Stimulated activated CD8-positive, alpha-beta memory T cell treated with anti-CD3 and anti-CD28 coated beads, Interleukin-2, amount 100 ng/mL, for 1 hour (primary cell): Measurements from ENCODE around the gene ITPR1.
A peak's percentile ranks its signal among the peaks of the same experiment; 100 is the strongest.

ENCODE experiments used
- DNase-seq, 2 donors: peaks; one replicate each; pipeline ENCODE4 v3.0.0-alpha.2; 2020; ENCODE audit warnings: low read depth in 2 of 2

The ITPR1 gene

GRCh38 chr3:4852780-4853748 lies 359.9 kb downstream of the ITPR1 start:
- DNase-seq: no peak

GRCh38 chr3:4853749-4854140 lies 360.6 kb downstream of the ITPR1 start:
- no peak for DNase-seq

GRCh38 chr3:4855676-4856075 lies 362.5 kb downstream of the ITPR1 start:
- no peak for DNase-seq

GRCh38 chr3:4856136-4856535 lies 363.0 kb downstream of the ITPR1 start:
- DNase-seq: no peak

GRCh38 chr3:4856564-4856963 lies 363.4 kb downstream of the ITPR1 start:
- no peak for DNase-seq

GRCh38 chr3:4856986-4857385 lies 363.8 kb downstream of the ITPR1 start:
- no peak for DNase-seq

GRCh38 chr3:4859788-4860187 lies 366.6 kb downstream of the ITPR1 start:
- no peak for DNase-seq

- no peak for DNase-seq
Measured at GRCh38 chr3:4862973-4863372, 369.8 kb downstream of the ITPR1 start.

GRCh38 chr3:4864503-4864902 lies 371.4 kb downstream of the ITPR1 start:
- DNase-seq: no peak

GRCh38 chr3:4865714-4866113 lies 372.6 kb downstream of the ITPR1 start:
- DNase-seq: no peak

GRCh38 chr3:4866866-4867265 lies 373.7 kb downstream of the ITPR1 start:
- DNase-seq: no peak

- no peak for DNase-seq
Measured at GRCh38 chr3:4877173-4877787, 384.1 kb downstream of the ITPR1 start.

- no peak for DNase-seq
Measured at GRCh38 chr3:4880850-4881249, 387.7 kb downstream of the ITPR1 start.

- DNase-seq: no peak
Measured at GRCh38 chr3:4882548-4882947, 389.4 kb downstream of the ITPR1 start.

GRCh38 chr3:4883011-4883410 lies 389.9 kb downstream of the ITPR1 start:
- no peak for DNase-seq

GRCh38 chr3:4884888-4885287 lies 391.7 kb downstream of the ITPR1 start:
- DNase-seq: no peak

GRCh38 chr3:4885316-4885715 lies 392.2 kb downstream of the ITPR1 start:
- no peak for DNase-seq

- no peak for DNase-seq
Measured at GRCh38 chr3:4886448-4886847, 393.3 kb downstream of the ITPR1 start.

GRCh38 chr3:4887177-4887576 lies 394.0 kb downstream of the ITPR1 start:
- DNase-seq: no peak

- peak in 1 of 2 donors; percentile 19 for DNase-seq
Measured at GRCh38 chr3:4888913-4889846, 396.0 kb downstream of the ITPR1 start.

GRCh38 chr3:4889896-4890295 lies 396.7 kb downstream of the ITPR1 start:
- no peak for DNase-seq

GRCh38 chr3:4894891-4895530 lies 401.9 kb downstream of the ITPR1 start:
- no peak for DNase-seq
